Measurements from ENCODE around the gene ABCC3. TPM values are rescaled to one million over a fixed set of nuclear protein-coding genes. Genes with fewer than 3 reads are reported as not detected.
A peak's percentile ranks its signal among the peaks of the same experiment; 100 is the strongest.

The ABCC3 gene
- total and polyA plus RNA-seq, 9 of the 15 experiments (the other 6 are each of a cell fraction or from before 2014, with no cell fraction given), result 0.03 to 1.6 (median 0.42) TPM; not detected in 5

DNA sequence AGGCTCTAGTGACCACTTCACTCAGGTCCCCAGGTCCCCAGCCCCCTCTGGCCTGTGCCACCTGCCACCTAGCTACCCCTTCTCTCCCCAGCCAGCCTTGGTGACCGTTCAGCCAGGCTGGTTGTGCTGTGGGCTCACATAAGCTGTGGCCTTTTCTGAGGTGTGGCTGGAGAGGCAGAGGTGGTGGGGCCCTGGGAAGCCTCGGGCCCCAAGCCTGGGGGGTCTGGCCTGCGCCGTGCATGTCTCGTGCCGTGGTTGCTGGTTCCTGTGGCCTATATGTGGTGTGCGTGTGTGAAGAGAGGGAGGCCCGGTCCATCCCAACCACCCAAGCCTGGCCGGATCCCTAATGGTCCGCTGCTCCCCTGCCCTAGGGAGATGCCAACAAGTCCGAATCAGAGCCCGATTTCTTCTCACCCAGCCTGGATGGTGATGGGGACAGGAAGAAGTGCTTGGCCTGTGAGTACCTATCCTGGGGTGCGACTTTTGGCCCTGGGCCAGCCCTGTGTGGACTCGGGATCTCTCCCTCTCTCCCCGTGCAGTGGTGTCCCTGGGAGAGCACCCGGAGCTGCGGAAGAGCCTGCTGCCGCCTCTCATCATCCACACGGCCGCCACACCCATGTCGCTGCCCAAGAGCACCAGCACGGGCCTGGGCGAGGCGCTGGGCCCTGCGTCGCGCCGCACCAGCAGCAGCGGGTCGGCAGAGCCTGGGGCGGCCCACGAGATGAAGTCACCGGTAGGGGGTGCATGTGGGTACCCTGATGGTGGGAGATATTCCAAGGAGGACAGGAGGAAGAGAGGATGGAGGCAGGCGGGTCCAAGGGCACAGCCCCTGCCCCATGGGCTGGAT is 38.3 kb upstream of the ABCC3 start (continued):
- TF ChIP-seq, protein P1, sequence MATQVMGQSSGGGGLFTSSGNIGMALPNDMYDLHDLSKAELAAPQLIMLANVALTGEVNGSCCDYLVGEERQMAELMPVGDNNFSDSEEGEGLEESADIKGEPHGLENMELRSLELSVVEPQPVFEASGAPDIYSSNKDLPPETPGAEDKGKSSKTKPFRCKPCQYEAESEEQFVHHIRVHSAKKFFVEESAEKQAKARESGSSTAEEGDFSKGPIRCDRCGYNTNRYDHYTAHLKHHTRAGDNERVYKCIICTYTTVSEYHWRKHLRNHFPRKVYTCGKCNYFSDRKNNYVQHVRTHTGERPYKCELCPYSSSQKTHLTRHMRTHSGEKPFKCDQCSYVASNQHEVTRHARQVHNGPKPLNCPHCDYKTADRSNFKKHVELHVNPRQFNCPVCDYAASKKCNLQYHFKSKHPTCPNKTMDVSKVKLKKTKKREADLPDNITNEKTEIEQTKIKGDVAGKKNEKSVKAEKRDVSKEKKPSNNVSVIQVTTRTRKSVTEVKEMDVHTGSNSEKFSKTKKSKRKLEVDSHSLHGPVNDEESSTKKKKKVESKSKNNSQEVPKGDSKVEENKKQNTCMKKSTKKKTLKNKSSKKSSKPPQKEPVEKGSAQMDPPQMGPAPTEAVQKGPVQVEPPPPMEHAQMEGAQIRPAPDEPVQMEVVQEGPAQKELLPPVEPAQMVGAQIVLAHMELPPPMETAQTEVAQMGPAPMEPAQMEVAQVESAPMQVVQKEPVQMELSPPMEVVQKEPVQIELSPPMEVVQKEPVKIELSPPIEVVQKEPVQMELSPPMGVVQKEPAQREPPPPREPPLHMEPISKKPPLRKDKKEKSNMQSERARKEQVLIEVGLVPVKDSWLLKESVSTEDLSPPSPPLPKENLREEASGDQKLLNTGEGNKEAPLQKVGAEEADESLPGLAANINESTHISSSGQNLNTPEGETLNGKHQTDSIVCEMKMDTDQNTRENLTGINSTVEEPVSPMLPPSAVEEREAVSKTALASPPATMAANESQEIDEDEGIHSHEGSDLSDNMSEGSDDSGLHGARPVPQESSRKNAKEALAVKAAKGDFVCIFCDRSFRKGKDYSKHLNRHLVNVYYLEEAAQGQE (IDR thresholded peaks at IDR 0.05; ENCODE audit: borderline replicate concordance), result peak; percentile 32; the same call in 1 of the 2 replicates
- TF ChIP-seq, protein P1 (CRISPR knock-in tag; IDR thresholded peaks at IDR 0.05; ENCODE audit: low read depth), result no peak
- TF ChIP-seq NFIC (IDR thresholded peaks at IDR 0.05) (peak; percentile 95), L3MBTL2 (IDR thresholded peaks at IDR 0.05) (0 out of 2 replicates have a peak, but pooled peaks have one; percentile 15), SIN3B (IDR thresholded peaks at IDR 0.05; ENCODE audit: low read depth) (no peak), MTA1 (IDR thresholded peaks at IDR 0.05; ENCODE audit: borderline replicate concordance) (no peak), FOXK2 (conservative IDR thresholded peaks at IDR 0.05 in 1 of 2, IDR thresholded peaks at IDR 0.05 in 1 of 2; ENCODE audit: low read depth in 2 of 2) (no peak)
- TF ChIP-seq, protein P2, sequence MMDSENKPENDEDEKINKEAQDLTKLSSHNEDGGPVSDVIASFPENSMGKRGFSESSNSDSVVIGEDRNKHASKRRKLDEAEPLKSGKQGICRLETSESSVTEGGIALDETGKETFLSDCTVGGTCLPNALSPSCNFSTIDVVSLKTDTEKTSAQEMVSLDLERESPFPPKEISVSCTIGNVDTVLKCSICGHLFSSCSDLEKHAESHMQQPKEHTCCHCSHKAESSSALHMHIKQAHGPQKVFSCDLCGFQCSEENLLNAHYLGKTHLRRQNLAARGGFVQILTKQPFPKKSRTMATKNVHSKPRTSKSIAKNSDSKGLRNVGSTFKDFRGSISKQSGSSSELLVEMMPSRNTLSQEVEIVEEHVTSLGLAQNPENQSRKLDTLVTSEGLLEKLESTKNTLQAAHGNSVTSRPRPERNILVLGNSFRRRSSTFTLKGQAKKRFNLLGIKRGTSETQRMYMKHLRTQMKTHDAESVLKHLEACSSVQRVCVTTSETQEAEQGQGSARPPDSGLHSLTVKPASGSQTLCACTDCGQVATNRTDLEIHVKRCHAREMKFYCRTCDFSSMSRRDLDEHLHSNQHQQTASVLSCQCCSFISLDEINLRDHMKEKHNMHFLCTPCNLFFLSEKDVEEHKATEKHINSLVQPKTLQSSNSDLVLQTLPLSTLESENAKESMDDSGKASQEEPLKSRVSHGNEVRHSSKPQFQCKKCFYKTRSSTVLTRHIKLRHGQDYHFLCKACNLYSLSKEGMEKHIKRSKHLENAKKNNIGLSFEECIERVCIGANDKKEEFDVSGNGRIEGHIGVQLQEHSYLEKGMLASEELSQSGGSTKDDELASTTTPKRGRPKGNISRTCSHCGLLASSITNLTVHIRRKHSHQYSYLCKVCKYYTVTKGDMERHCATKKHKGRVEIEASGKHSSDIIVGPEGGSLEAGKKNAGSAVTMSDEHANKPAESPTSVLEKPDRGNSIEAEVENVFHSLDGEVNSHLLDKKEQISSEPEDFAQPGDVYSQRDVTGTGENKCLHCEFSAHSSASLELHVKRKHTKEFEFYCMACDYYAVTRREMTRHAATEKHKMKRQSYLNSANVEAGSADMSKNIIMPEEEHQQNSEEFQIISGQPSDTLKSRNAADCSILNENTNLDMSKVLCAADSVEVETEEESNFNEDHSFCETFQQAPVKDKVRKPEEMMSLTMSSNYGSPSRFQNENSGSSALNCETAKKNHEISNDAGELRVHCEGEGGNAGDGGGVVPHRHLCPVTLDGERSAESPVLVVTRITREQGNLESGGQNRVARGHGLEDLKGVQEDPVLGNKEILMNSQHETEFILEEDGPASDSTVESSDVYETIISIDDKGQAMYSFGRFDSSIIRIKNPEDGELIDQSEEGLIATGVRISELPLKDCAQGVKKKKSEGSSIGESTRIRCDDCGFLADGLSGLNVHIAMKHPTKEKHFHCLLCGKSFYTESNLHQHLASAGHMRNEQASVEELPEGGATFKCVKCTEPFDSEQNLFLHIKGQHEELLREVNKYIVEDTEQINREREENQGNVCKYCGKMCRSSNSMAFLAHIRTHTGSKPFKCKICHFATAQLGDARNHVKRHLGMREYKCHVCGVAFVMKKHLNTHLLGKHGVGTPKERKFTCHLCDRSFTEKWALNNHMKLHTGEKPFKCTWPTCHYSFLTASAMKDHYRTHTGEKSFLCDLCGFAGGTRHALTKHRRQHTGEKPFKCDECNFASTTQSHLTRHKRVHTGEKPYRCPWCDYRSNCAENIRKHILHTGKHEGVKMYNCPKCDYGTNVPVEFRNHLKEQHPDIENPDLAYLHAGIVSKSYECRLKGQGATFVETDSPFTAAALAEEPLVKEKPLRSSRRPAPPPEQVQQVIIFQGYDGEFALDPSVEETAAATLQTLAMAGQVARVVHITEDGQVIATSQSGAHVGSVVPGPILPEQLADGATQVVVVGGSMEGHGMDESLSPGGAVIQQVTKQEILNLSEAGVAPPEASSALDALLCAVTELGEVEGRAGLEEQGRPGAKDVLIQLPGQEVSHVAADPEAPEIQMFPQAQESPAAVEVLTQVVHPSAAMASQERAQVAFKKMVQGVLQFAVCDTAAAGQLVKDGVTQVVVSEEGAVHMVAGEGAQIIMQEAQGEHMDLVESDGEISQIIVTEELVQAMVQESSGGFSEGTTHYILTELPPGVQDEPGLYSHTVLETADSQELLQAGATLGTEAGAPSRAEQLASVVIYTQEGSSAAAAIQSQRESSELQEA (IDR thresholded peaks at IDR 0.05; ENCODE audit: low read depth), result no peak
